Activated CD4-positive, alpha-beta memory T cell treated with anti-CD3 and anti-CD28 coated beads for 36 hours (primary cell): ENCODE results near the gene OSBPL5. TPM values are rescaled to one million over a fixed set of nuclear protein-coding genes. Genes with fewer than 3 reads are reported as not detected.

Experiments
- CTCF ChIA-PET: fragments of 350-600 bp; sonication (Branson Sonifier 250); formaldehyde crosslinking; loops from one replicate; lab custom pipeline; 2021; ENCODE audit warnings: antibody characterized with exemption, inconsistent platforms; lab: Charles Lee
- POLR2A ChIA-PET: fragments of 350-600 bp; sonication (Branson Sonifier 250); formaldehyde crosslinking; loops from one replicate; lab custom pipeline; 2021; ENCODE audit warnings: antibody characterized with exemption; lab: Charles Lee
- DNase-seq: peaks from one replicate; pipeline ENCODE4 v3.0.0-alpha.2; 2020
- H3K27ac Mint-ChIP-seq: one replicate; pipeline ENCODE4 v1.8.0; 2021; ENCODE audit warnings: mixed read lengths
- H3K27me3 Mint-ChIP-seq: one replicate; pipeline ENCODE4 v1.8.0; 2021; ENCODE audit warnings: mixed read lengths
- H3K36me3 Mint-ChIP-seq: one replicate; pipeline ENCODE4 v1.8.0; 2021; ENCODE audit warnings: mixed read lengths
- H3K4me1 Mint-ChIP-seq: one replicate; pipeline ENCODE4 v1.8.0; 2021; ENCODE audit warnings: low read depth, mixed read lengths
- H3K4me3 Mint-ChIP-seq: one replicate; pipeline ENCODE4 v1.8.0; 2021; ENCODE audit warnings: mild to moderate bottlenecking, mixed read lengths
- H3K9me3 Mint-ChIP-seq: one replicate; pipeline ENCODE4 v1.8.0; 2021; ENCODE audit warnings: mixed read lengths
- intact Hi-C: fragments of 100-400 bp; cut with micrococcal nuclease; formaldehyde crosslinking; loops from one replicate; pipeline ENCODE4 v1.15.1; 2023
- total RNA-seq, 2 experiments: library from RNA; stranded (reverse); gene quantifications; one replicate each; pipeline ENCODE4 v1.2.3, GENCODE V29; 2021

The OSBPL5 gene
- total RNA-seq, 2 experiments from 2014 or later = 4.6 to 4.7 TPM

DNA sequence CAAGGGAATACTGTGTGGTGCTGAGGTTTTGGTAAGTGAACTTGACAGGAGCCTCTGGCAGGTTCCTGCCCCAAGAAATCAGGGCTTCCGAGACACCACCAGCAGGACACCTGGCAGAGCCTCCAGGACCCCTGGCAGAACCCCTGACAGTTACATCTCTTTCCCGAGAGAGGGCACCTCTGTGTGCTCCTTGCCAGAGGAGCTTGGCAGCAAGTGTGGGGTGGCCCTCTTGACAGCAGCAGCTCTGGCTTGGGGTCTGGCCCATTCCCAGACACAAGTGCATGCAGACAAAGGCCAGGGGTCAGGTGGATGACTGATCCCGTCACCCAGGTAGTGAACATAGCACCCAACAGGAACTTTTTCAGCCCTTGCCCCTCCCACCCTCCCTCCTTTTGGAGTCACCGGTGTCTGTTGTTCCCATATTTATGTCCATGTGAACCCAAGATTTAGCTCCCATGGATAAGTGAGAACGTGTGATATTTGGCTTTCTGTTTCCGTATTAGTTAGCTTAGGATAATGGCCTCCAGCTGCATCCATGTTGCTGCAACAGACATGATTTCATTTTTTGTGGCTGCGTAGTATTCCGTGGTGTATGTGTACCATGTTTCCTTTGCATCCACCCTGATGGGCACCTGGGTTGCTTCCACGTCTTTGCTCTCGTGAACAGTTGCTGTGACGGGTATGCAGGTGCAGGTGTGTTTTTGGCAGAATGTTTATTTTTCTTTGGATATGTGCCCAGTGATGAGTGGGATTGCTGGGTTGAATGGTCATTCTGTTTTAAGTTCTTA is 21.2 kb upstream of the OSBPL5 start:
- no peaks in the 10 kb centered on the region for H3K4me1 Mint-ChIP-seq
- no peak overlapping the region for H3K4me3 Mint-ChIP-seq
- H3K27me3 Mint-ChIP-seq = peaks cover 3% of the 10 kb centered on the region
- intact Hi-C loops = no loop called here
- H3K36me3 Mint-ChIP-seq = no peaks in the 10 kb centered on the region
- DNase-seq = no peak
- CTCF ChIA-PET = no interaction called here
- POLR2A ChIA-PET = no interaction called here
- H3K9me3 Mint-ChIP-seq = no peaks in the 10 kb centered on the region
- H3K27ac Mint-ChIP-seq = no peak overlapping the region

DNA sequence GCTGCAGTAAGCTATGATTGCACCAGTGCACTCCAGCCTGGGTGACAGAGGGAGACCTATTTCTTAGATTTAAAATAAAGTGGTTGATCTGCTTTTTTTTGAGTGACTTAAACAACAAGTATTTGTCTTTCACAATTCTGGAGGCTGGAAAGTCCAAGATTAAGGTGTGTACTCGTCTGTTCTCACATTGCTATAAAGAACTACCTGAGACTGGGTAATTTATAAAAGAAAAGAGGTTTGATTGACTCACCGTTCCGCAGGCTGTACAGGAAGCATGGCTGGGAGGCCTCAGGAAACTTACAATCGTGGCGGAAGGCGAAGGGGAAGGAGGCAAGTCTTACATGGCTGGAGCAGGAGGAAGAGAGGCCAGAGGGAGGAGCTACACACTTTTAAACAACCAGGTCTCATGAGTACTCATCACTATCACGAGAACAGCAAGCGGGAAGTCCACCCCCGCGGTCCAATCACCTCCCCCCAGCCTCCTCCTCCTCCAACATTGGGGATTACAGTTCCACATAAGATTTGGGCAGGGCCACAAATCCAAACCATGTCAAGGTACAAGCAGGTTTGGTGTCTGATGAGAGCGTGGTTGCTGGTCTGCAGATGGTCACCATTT is 19.7 kb upstream of the OSBPL5 start:
- Mint-ChIP-seq H3K27ac (no peak overlapping the region), H3K9me3 (no peaks in the 10 kb centered on the region), H3K4me3 (no peak overlapping the region), H3K27me3 (peaks cover 3% of the 10 kb centered on the region), H3K36me3 (no peaks in the 10 kb centered on the region), H3K4me1 (no peaks in the 10 kb centered on the region)
- CTCF ChIA-PET = no interaction called here
- POLR2A ChIA-PET = no interaction called here
- intact Hi-C loops = no loop called here
- no peak for DNase-seq

DNA sequence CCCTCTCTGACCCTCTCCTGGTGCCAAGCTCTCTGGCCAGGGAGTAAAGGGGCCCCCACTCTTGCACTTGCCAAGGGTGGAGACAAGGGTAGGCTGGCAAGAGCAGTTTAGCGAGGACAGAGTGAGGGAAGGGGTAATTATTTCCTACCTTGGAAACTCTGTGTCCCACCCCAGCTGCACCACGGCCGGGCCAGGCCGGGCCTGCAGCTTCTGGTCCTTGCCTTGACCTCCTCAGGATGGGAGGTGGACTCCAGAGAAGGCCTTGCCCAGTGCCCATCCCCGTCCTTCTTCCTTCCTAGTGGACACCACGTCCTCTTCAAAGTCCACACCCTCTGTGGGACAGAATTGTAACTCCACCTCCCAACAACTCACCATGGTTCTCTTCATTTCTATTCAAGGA is 18.4 kb upstream of the OSBPL5 start:
- ChIA-PET CTCF (no interaction called here), POLR2A (no interaction called here)
- no peak for DNase-seq
- no peaks in the 10 kb centered on the region for H3K4me1 Mint-ChIP-seq
- intact Hi-C loops = no loop called here
- H3K27me3 Mint-ChIP-seq = peaks cover 2% of the 10 kb centered on the region
- H3K36me3 Mint-ChIP-seq = no peaks in the 10 kb centered on the region
- no peaks in the 10 kb centered on the region for H3K9me3 Mint-ChIP-seq
- H3K4me3 Mint-ChIP-seq = no peak overlapping the region
- no peak overlapping the region for H3K27ac Mint-ChIP-seq

DNA sequence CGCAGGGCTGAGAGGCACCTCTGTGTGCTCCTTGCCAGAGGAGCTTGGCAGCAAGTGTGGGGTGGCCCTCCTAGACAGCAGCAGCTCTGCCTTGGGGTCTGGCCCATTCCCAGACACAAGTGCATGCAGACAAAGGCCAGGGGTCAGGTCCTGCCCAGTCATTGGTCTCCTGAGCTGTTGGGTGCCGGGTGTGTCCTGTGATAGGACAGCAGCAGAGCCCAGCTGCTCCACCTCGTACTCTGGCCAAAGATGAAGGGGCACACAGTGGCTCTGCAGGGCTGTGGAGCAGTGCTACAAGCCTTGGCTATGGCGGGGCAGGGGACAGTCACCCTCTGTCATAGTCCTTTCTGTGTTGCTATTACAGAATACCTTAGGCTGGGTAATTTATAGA is 17.3 kb upstream of the OSBPL5 start:
- Mint-ChIP-seq H3K4me3 (no peak overlapping the region), H3K9me3 (no peaks in the 10 kb centered on the region), H3K36me3 (no peaks in the 10 kb centered on the region), H3K4me1 (no peaks in the 10 kb centered on the region), H3K27ac (no peak overlapping the region), H3K27me3 (peaks cover 2% of the 10 kb centered on the region)
- POLR2A ChIA-PET = no interaction called here
- CTCF ChIA-PET = no interaction called here
- intact Hi-C loops = no loop called here
- no peak for DNase-seq

DNA sequence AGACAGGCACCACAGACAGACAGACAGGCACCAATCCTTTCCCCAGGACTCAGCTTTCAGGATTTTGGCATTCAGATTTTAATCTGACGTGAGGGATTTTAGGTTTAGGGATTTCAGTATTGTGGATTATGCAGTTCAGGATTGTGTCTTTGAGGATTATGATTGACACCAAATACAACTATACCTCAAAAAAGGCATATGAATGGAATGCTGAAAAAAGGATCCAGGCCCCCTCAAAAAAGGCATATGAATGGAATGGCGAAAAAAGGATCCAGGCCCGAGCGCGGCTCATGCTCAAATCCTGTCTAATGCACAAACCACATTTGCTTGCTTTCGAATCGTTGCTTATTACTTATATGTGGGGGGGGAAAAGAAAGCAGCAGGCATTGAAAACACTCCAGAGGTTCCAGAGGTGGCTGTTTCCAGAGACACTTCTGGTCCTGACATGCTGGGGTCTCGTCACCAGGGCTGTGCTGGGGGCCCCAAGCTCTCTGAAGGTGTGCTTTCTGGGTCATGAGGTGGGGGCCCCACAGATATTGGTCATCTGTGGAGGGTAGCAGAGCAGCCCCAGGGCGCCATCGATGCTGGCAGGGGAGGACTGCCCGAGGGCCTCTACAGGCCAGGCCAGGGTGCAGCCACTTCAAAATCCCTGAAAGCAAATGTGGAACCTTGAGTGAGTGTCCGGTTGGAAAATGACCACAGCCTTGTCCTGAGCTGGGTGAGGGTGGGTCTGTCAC is 16.8 kb upstream of the OSBPL5 start:
- ChIA-PET POLR2A (no interaction called here), CTCF (no interaction called here)
- H3K4me1 Mint-ChIP-seq = no peaks in the 10 kb centered on the region
- intact Hi-C loops = no loop called here
- H3K9me3 Mint-ChIP-seq = peaks cover under 1% of the 10 kb centered on the region
- H3K27ac Mint-ChIP-seq = no peak overlapping the region
- H3K36me3 Mint-ChIP-seq = peaks cover under 1% of the 10 kb centered on the region
- no peak for DNase-seq
- H3K27me3 Mint-ChIP-seq = peaks cover 2% of the 10 kb centered on the region
- H3K4me3 Mint-ChIP-seq = no peak overlapping the region

DNA sequence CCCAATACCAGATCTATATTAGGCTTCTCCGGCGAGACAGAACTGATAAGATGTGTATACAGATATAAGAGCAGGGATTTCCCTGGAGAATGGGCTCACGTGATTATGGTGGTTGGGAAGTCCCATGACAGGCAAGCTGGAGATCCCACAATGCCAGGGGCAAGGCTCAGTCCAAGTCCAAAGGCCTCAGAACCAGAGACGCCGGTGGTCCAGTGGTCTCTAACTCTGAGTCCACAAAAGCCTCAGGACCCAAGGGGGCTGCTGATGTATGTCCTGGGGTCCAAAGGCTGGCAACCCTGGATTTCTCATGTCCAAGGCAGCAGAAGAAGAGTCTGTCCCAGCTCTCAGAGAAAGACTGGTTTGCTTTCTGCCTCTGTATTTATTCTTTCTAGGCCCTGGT is 15.8 kb upstream of the OSBPL5 start:
- no peak overlapping the region for H3K27ac Mint-ChIP-seq
- H3K36me3 Mint-ChIP-seq = peaks cover 3% of the 10 kb centered on the region
- peaks cover 11% of the 10 kb centered on the region for H3K9me3 Mint-ChIP-seq
- no peaks in the 10 kb centered on the region for H3K4me1 Mint-ChIP-seq
- DNase-seq = no peak
- ChIA-PET CTCF (no interaction called here), POLR2A (no interaction called here)
- intact Hi-C loops = no loop called here
- no peak overlapping the region for H3K4me3 Mint-ChIP-seq
- peaks cover 5% of the 10 kb centered on the region for H3K27me3 Mint-ChIP-seq

DNA sequence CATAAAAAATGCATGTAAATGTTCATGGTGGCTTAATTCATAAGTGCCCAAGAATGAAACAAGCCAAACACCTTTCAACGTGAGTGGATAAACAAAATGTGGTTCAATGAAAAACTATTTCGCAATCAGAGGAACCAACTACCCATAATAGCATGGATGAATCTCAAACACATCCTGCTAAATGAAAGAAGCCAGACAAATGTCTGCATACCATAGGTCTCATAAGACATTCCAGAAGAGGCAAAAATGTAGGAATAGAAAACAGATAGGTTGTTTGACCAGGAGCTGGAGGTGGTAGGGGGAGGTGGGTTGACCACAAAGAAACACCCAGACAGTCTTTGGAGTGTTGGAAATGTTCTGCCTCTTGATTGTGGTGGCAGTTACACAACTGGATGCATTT is 13.2 kb upstream of the OSBPL5 start:
- Mint-ChIP-seq H3K36me3 (peaks cover 3% of the 10 kb centered on the region), H3K27me3 (peaks cover 11% of the 10 kb centered on the region), H3K9me3 (peaks cover 17% of the 10 kb centered on the region), H3K27ac (no peak overlapping the region), H3K4me1 (no peaks in the 10 kb centered on the region), H3K4me3 (no peak overlapping the region)
- DNase-seq = no peak
- CTCF ChIA-PET = no interaction called here
- POLR2A ChIA-PET = no interaction called here
- intact Hi-C loops = no loop called here

DNA sequence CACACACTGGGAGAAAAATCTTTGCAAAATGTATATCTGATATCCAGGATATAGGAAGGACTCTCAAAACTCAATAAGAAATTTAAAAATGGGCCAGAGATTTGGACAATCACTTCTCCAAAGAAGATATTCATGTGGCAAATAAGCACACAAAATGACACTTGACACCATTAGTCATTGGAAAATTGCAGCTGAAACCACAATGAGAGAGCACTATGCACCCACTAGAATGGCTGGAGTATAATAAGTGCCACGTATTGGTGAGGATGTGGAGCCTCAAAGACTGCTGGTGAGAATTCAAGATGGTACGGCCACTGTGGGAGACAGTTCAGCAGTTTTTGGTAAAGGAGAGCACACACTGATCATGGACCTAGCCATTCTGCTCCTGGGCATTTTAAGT is 12.8 kb upstream of the OSBPL5 start:
- ChIA-PET POLR2A (no interaction called here), CTCF (no interaction called here)
- intact Hi-C loops = no loop called here
- Mint-ChIP-seq H3K36me3 (peaks cover 3% of the 10 kb centered on the region), H3K27me3 (peaks cover 11% of the 10 kb centered on the region), H3K4me3 (no peak overlapping the region), H3K27ac (no peak overlapping the region), H3K9me3 (peaks cover 17% of the 10 kb centered on the region), H3K4me1 (no peaks in the 10 kb centered on the region)
- DNase-seq = no peak

DNA sequence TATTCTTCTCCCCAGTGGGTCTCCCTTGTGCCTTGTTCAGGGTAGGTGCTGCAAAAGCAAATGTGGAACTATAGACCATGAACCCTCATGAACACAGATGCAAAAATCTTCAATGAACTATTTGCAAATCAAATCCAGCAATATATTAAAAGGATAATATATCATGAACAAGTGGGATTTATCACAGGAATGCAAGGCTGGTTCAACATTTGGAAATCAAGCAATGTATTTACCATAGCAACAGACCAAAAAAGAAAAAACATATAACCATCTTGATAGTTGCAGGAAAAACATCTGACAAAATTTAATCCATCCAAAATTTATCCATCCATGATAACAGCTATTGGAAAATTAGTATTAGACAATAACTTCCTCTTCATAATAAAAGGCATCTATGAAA is 11.4 kb upstream of the OSBPL5 start:
- Mint-ChIP-seq H3K4me3 (no peak overlapping the region), H3K27ac (no peak overlapping the region), H3K9me3 (peaks cover 17% of the 10 kb centered on the region), H3K36me3 (peaks cover 3% of the 10 kb centered on the region), H3K4me1 (no peaks in the 10 kb centered on the region), H3K27me3 (peaks cover 20% of the 10 kb centered on the region)
- DNase-seq = no peak
- ChIA-PET POLR2A (no interaction called here), CTCF (no interaction called here)
- intact Hi-C loops = no loop called here

DNA sequence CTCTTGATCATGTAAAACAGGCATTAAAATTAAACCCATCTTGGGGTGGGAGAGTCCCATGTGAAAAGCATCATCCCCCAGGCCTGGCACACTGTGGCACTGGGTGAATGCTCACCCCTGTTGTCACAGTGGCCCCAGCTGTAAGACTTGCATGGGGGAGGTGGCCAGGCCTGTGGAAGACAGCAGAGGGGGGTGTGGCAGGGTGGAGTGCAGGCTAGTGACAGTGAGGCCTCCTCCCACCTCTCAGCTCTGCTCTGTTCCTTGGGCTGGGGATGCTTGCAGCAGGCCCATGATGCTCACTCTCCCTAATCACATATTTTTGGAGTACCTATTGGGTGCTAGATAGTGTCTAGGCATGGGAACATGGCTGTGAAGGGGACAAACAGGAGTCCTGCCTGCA is 10.1 kb upstream of the OSBPL5 start:
- CTCF ChIA-PET = no interaction called here
- Mint-ChIP-seq H3K4me3 (no peak overlapping the region), H3K36me3 (peaks cover 3% of the 10 kb centered on the region), H3K4me1 (peaks cover under 1% of the 10 kb centered on the region), H3K27ac (no peak overlapping the region), H3K9me3 (peaks cover 17% of the 10 kb centered on the region), H3K27me3 (peaks cover 21% of the 10 kb centered on the region)
- intact Hi-C loops = no loop called here
- POLR2A ChIA-PET = no interaction called here
- DNase-seq = no peak

DNA sequence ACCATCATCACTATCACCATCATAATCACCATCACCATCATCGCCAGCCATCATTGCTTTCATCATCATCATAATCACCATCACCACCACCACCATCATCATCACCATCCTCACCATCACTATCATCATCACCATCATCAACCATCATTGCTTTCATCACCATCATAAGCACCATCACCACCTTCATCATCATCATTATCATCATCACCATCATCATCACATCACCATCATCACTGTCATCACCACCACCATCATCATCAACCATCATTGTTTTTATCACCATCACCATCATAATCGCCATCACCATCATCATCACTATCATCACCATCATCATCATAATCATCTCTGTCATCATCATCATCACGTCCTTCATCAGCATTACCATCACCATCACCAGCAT is 9.3 kb upstream of the OSBPL5 start:
- Mint-ChIP-seq H3K4me1 (peaks cover 6% of the 10 kb centered on the region), H3K27ac (no peak overlapping the region), H3K36me3 (peaks cover 3% of the 10 kb centered on the region), H3K9me3 (peaks cover 17% of the 10 kb centered on the region), H3K27me3 (peaks cover 26% of the 10 kb centered on the region), H3K4me3 (no peak overlapping the region)
- no peak for DNase-seq
- CTCF ChIA-PET = no interaction called here
- POLR2A ChIA-PET = no interaction called here
- intact Hi-C loops = no loop called here

DNA sequence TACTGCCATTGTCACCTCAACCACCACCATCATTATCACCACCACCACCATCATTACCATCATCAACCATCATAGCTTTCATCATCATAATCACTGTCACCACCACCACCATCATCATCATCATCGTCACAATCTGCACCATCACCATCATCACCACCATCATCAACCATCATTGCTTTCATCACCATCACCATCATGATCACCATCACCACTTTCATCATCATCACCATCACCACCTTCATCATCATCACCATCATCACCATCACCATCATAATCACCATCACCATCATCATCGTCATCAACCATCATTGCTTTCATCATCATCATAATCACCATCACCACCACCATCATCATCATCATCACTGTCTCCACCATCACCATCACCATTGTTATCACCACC is 8.7 kb upstream of the OSBPL5 start:
- peaks cover 17% of the 10 kb centered on the region for H3K9me3 Mint-ChIP-seq
- intact Hi-C loops = no loop called here
- H3K4me3 Mint-ChIP-seq = no peak overlapping the region
- H3K27me3 Mint-ChIP-seq = peaks cover 29% of the 10 kb centered on the region
- H3K36me3 Mint-ChIP-seq = peaks cover 3% of the 10 kb centered on the region
- ChIA-PET POLR2A (no interaction called here), CTCF (no interaction called here)
- H3K27ac Mint-ChIP-seq = no peak overlapping the region
- DNase-seq = no peak
- H3K4me1 Mint-ChIP-seq = peaks cover 12% of the 10 kb centered on the region
